Sigmoid colon (tissue), 7 donors: Measurements from ENCODE around the gene CEP128. TPM values are rescaled to one million over a fixed set of nuclear protein-coding genes. Genes with fewer than 3 reads are reported as not detected.

Experiments
- DNase-seq: peaks from one replicate; pipeline ENCODE4 v3.0.0-alpha.2; 2019
- H3K27ac ChIP-seq, 4 donors: fragments of 200-600 bp; sonication (generic); one replicate each; pipeline ENCODE4 v1.5.1; 2016 to 2019; ENCODE audit warnings: mild to moderate bottlenecking in 1 of 4
- H3K27me3 ChIP-seq, 3 donors: fragments of 200-600 bp; sonication (generic); one replicate each; pipeline ENCODE4 v1.5.1; 2019; ENCODE audit warnings: mild to moderate bottlenecking in 1 of 3
- H3K36me3 ChIP-seq, 4 donors: fragments of 200-600 bp; sonication (generic); one replicate each; pipeline ENCODE4 v1.5.1; 2016 to 2019
- H3K4me1 ChIP-seq, 4 donors: fragments of 200-600 bp; sonication (generic); one replicate each; pipeline ENCODE4 v1.5.1; 2017 to 2019
- H3K4me3 ChIP-seq, 4 donors: fragments of 200-600 bp; sonication (generic); one replicate each; pipeline ENCODE4 v1.5.1; 2017 to 2019; ENCODE audit warnings: mild to moderate bottlenecking in 2 of 4, moderate library complexity in 1 of 4
- H3K9me3 ChIP-seq, 4 donors: fragments of 200-600 bp in 3 of 4; sonication (generic) in 3 of 4; one replicate each; pipeline versions ENCODE4 v1.5.1 to v1.6.1; 2013 to 2019
- CTCF ChIP-seq, 4 experiments: fragments of 450-650 bp in 3 of 4; fragments of 200-600 bp in 1 of 4; IDR thresholded peaks; one replicate each; pipeline ENCODE4 v1.5.1; 2016 to 2019; ENCODE audit warnings: antibody characterized with exemption in 4 of 4, mild to moderate bottlenecking in 3 of 4, moderate library complexity in 2 of 4
- EP300 ChIP-seq, 4 donors: sonication (generic); formaldehyde crosslinking; IDR thresholded peaks; one replicate each; pipeline ENCODE4 v1.6.1; 2017; ENCODE audit warnings: antibody characterized with exemption in 4 of 4
- POLR2A ChIP-seq, 2 donors: fragments of 450-650 bp; IDR thresholded peaks; one replicate each; pipeline ENCODE4 v1.6.1; 2016; ENCODE audit warnings: antibody characterized with exemption in 2 of 2, mild to moderate bottlenecking in 2 of 2, moderate library complexity in 2 of 2
- POLR2AphosphoS5 ChIP-seq, 4 donors: sonication (generic); formaldehyde crosslinking; IDR thresholded peaks; one replicate each; pipeline ENCODE4 v1.6.1; 2017; ENCODE audit warnings: antibody characterized with exemption in 4 of 4
- WGBS, 2 donors: extraction: QIAGEN DNeasy Blood & Tissue Kit; methylation state at CpG; one replicate each; pipeline ENCODE4 v1.1.7; 2013; 5-methylcytosine and 5-hydroxymethylcytosine counted together
- intact Hi-C: fragments of 100-400 bp; cut with DNase I; formaldehyde crosslinking; loops from one replicate; pipeline ENCODE4 v1.15.1; 2023
- polyA plus RNA-seq, 3 donors: library from polyadenylated mRNA; stranded (reverse); fragments of 200-250 nt; gene quantifications; one replicate each; pipeline ENCODE4 v1.2.3, GENCODE V29; 2013
- total RNA-seq, 4 donors: library from RNA; depleted of rRNA; stranded (reverse); fragments of >200 nt; gene quantifications; one replicate each; pipeline ENCODE4 v1.1.0, GENCODE V29; 2016
- donor health status: healthy with polysubstance abuse.
- donor health status: Bipolar disorder and iron deficiency.
- donor health status: healthy.

Gene CEP128
- total and polyA plus RNA-seq, 7 donors: 0.60 to 16.6 (median 8.3) TPM

GRCh38 chr14:80867798-80868197, 73.7 kb downstream of the CEP128 start:
- Histone ChIP-seq H3K9me3 (peaks cover 2 to 20% (median 8%) of the 10 kb centered on the region in 4 donors), H3K4me1 (no peaks in the 10 kb centered on the region), H3K27ac (no peak overlapping the region), H3K36me3 (no peaks in the 10 kb centered on the region), H3K27me3 (no peaks in the 10 kb centered on the region), H3K4me3 (no peak overlapping the region)
- 92 to 96% methylated on average over 2 of the region's 2 CpGs for WGBS, 2 donors
- no peak for TF ChIP-seq POLR2A (IDR thresholded peaks at IDR 0.05)
- TF ChIP-seq EP300 (IDR thresholded peaks at IDR 0.05): no peak
- no peak for TF ChIP-seq CTCF (IDR thresholded peaks at IDR 0.05)
- TF ChIP-seq POLR2AphosphoS5 (IDR thresholded peaks at IDR 0.05): no peak
- intact Hi-C loops: no loop called here
- no peak for DNase-seq

DNA sequence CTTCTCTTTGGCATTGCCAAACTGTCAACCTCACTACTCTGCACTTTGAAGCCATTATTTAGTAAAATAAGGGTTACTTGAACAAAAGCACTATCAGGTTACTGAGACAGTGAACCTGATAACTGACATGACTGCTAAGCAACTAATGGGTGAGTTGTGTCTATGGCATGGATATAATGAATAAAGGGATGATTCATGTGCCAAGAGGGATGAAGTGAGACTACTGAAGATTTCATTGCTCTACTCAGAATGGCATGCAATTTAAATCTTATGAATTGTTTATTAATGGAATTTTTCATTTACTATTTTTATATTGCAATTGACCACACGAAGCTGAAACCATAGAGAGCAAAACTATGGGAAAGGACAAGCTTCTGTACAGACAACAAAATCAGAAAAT, 74.4 kb downstream of the CEP128 start:
- no peak overlapping the region for H3K27ac ChIP-seq
- H3K4me3 ChIP-seq: no peak overlapping the region
- TF ChIP-seq EP300 (IDR thresholded peaks at IDR 0.05) (no peak), POLR2A (IDR thresholded peaks at IDR 0.05) (no peak), POLR2AphosphoS5 (IDR thresholded peaks at IDR 0.05) (no peak), CTCF (IDR thresholded peaks at IDR 0.05) (no peak)
- no peaks in the 10 kb centered on the region for H3K4me1 ChIP-seq
- WGBS, 2 donors: 0 to 66% methylated on average over 1 of the region's 1 CpG
- H3K36me3 ChIP-seq: no peaks in the 10 kb centered on the region
- no peak for DNase-seq
- H3K9me3 ChIP-seq: peaks cover 2 to 20% (median 8%) of the 10 kb centered on the region in 4 donors
- no peaks in the 10 kb centered on the region for H3K27me3 ChIP-seq
- intact Hi-C loops: no loop called here

GRCh38 chr14:80865565-80865964, 76.0 kb downstream of the CEP128 start:
- intact Hi-C loops: no loop called here

GRCh38 chr14:80862983-80863382, 78.6 kb downstream of the CEP128 start:
- no peak overlapping the region for H3K4me3 ChIP-seq
- no peaks in the 10 kb centered on the region for H3K4me1 ChIP-seq
- no peak overlapping the region for H3K27ac ChIP-seq
- no peak for DNase-seq
- H3K36me3 ChIP-seq: no peaks in the 10 kb centered on the region
- intact Hi-C loops: no loop called here
- H3K27me3 ChIP-seq: no peaks in the 10 kb centered on the region
- H3K9me3 ChIP-seq: peaks cover 2 to 11% (median 5%) of the 10 kb centered on the region in 4 donors
- WGBS, 2 donors: 81 to 85% methylated on average over 3 of the region's 3 CpGs
- TF ChIP-seq CTCF (IDR thresholded peaks at IDR 0.05) (no peak), POLR2A (IDR thresholded peaks at IDR 0.05) (no peak), EP300 (IDR thresholded peaks at IDR 0.05) (no peak), POLR2AphosphoS5 (IDR thresholded peaks at IDR 0.05) (no peak)

More at GRCh38 chr14:80865565-80865964, 76.0 kb downstream of the CEP128 start:
- no peak for DNase-seq
- 97 to 98% methylated on average over 2 of the region's 2 CpGs for WGBS, 2 donors
- Histone ChIP-seq H3K27me3 (no peaks in the 10 kb centered on the region), H3K27ac (no peak overlapping the region), H3K4me3 (no peak overlapping the region), H3K36me3 (no peaks in the 10 kb centered on the region), H3K9me3 (peaks cover 2 to 20% (median 8%) of the 10 kb centered on the region in 4 donors), H3K4me1 (no peaks in the 10 kb centered on the region)
- no peak for TF ChIP-seq POLR2A (IDR thresholded peaks at IDR 0.05)
- TF ChIP-seq CTCF (IDR thresholded peaks at IDR 0.05): no peak
- TF ChIP-seq POLR2AphosphoS5 (IDR thresholded peaks at IDR 0.05): no peak
- TF ChIP-seq EP300 (IDR thresholded peaks at IDR 0.05): no peak

- no peaks in the 10 kb centered on the region for H3K27me3 ChIP-seq
- H3K4me1 ChIP-seq: no peaks in the 10 kb centered on the region
- intact Hi-C loops: no loop called here
- WGBS, 2 donors: 97% methylated on average over 5 of the region's 5 CpGs
- H3K36me3 ChIP-seq: no peaks in the 10 kb centered on the region
- DNase-seq: no peak
- no peak overlapping the region for H3K4me3 ChIP-seq
- H3K9me3 ChIP-seq: peaks cover 2 to 7% (median 4%) of the 10 kb centered on the region in 4 donors
- TF ChIP-seq POLR2A (IDR thresholded peaks at IDR 0.05) (no peak), CTCF (IDR thresholded peaks at IDR 0.05) (no peak), POLR2AphosphoS5 (IDR thresholded peaks at IDR 0.05) (no peak), EP300 (IDR thresholded peaks at IDR 0.05) (no peak)
- no peak overlapping the region for H3K27ac ChIP-seq
Measured at GRCh38 chr14:80862541-80862940, 79.0 kb downstream of the CEP128 start.
